GM19467 (cell line): ENCODE results near the gene ACMSD.
A peak's percentile ranks its signal among the peaks of the same experiment; 100 is the strongest.

Experiments used
- ATAC-seq: cut with Tn5 transposase; IDR thresholded peaks from one replicate; pipeline ENCODE4 v1.9.1; 2021; ENCODE audit warnings: mild to moderate bottlenecking, moderate library complexity; ENCODE audit not compliant: unreplicated experiment

ACMSD gene

GRCh38 chr2:134943540-134943939 is 105.1 kb downstream of the ACMSD start:
- ATAC-seq: peak; percentile 66

- ATAC-seq: no peak
Observed at GRCh38 chr2:134944975-134945374, 106.6 kb downstream of the ACMSD start.

- ATAC-seq: no peak
Observed at GRCh38 chr2:134946073-134946472, 107.7 kb downstream of the ACMSD start.

GRCh38 chr2:134949981-134950708 is 111.7 kb downstream of the ACMSD start:
- no peak for ATAC-seq

DNA sequence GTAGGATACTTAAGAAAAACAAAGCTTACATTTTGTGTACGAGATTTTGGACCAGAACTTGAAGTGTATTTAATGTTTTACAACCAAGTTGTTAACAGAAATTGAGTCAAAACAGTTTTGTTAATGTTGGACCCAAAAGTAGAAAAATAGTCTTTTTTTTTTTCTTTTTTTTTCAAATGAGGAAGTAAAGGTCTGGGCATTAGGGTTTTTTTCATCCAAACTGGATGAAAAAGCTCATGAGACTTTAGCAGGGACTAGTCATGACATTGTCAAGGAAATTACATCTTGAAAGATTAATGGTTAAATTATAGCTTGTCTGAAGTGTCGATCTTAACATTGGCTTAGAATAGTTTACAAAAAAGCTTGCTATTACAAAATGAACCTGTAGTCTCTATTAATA is 112.5 kb downstream of the ACMSD start:
- no peak for ATAC-seq
